T-cell (primary cell): ENCODE measurements around the gene TNKS1BP1. TPM values are rescaled to one million over a fixed set of nuclear protein-coding genes. Genes with fewer than 3 reads are reported as not detected.

Experiments
- ATAC-seq, 4 experiments: fragments of 200-7000 bp in 3 of 4; fragments of 150-1000 bp in 1 of 4; cut with Tn5 transposase; replicated peaks in 1 of 4; 1 replicate in 3 of 4; 2 replicates in 1 of 4; pipeline ENCODE4 v1.10.0; 2021; ENCODE audit warnings: moderate library complexity in 3 of 4, mild to moderate bottlenecking in 2 of 4, moderate number of reproducible peaks in 1 of 4
- CTCF ChIA-PET, 2 donors: fragments of 300-600 bp; sonication (Branson Sonifier 250); formaldehyde crosslinking; loops; one replicate each; lab custom pipeline; 2022; ENCODE audit warnings: antibody characterized with exemption in 2 of 2; lab: Charles Lee
- POLR2A ChIA-PET, 2 donors: fragments of 300-600 bp; sonication (Branson Sonifier 250); formaldehyde crosslinking; loops; one replicate each; lab custom pipeline; 2022; ENCODE audit warnings: antibody characterized with exemption in 2 of 2; lab: Charles Lee
- DNase-seq, 35 experiments: peaks; one replicate each; pipeline versions ENCODE4 v3.0.0 to v3.0.0-alpha.2; 2013 to 2023
- H3K27ac ChIP-seq: one replicate; pipeline ENCODE4 v1.5.1; 2013; ENCODE audit warnings: low read length
- H3K27me3 ChIP-seq, 2 experiments: replicated peaks in 1 of 2; 1 replicate in 1 of 2; 2 replicates in 1 of 2; pipeline versions ENCODE4 v1.6.1 to v1.7.0; 2013; ENCODE audit warnings: low read length in 1 of 2, mixed read lengths in 1 of 2; ENCODE audit not compliant: control insufficient read depth in 2 of 2, insufficient read depth in 2 of 2; ENCODE audit errors: extremely low read depth in 1 of 2
- H3K36me3 ChIP-seq, 2 donors: 1 replicate in 1 of 2; 2 replicates in 1 of 2; pipeline versions ENCODE4 v1.6.1 to v1.7.0; 2013; ENCODE audit warnings: low read length in 1 of 2; ENCODE audit not compliant: control insufficient read depth in 2 of 2, insufficient read depth in 1 of 2; ENCODE audit errors: extremely low read depth in 1 of 2
- H3K4me1 ChIP-seq, 2 experiments: 1 replicate in 1 of 2; 2 replicates in 1 of 2; pipeline versions ENCODE4 v1.6.1 to v1.7.0; 2013; ENCODE audit warnings: low read length in 2 of 2, mixed read lengths in 1 of 2; ENCODE audit not compliant: insufficient read depth in 2 of 2, control insufficient read depth in 1 of 2; ENCODE audit errors: extremely low read depth in 1 of 2
- H3K4me3 ChIP-seq, 2 donors: 1 replicate in 1 of 2; 2 replicates in 1 of 2; pipeline versions ENCODE4 v1.5.1 to v1.7.0; 2013; ENCODE audit warnings: mild to moderate bottlenecking in 2 of 2, low read length in 1 of 2, moderate library complexity in 1 of 2; ENCODE audit not compliant: control insufficient read depth in 1 of 2; ENCODE audit errors: extremely low read depth in 1 of 2
- H3K9me3 ChIP-seq: 2 replicates; pipeline ENCODE4 v1.7.0; 2013
- H3K27ac Mint-ChIP-seq, 2 donors: one replicate each; pipeline ENCODE4 v1.8.0; 2020 to 2021; ENCODE audit warnings: mild to moderate bottlenecking in 2 of 2, mixed read lengths in 2 of 2
- H3K27me3 Mint-ChIP-seq, 2 donors: one replicate each; pipeline ENCODE4 v1.8.0; 2021 to 2022; ENCODE audit warnings: mixed read lengths in 2 of 2
- H3K36me3 Mint-ChIP-seq: one replicate; pipeline ENCODE4 v1.8.0; 2021; ENCODE audit warnings: mixed read lengths
- H3K4me1 Mint-ChIP-seq, 3 donors: one replicate each; pipeline ENCODE4 v1.8.0; 2020 to 2022; ENCODE audit warnings: mixed read lengths in 3 of 3, mild to moderate bottlenecking in 1 of 3
- H3K4me3 Mint-ChIP-seq, 3 donors: one replicate each; pipeline ENCODE4 v1.8.0; 2020 to 2022; ENCODE audit warnings: mild to moderate bottlenecking in 3 of 3, mixed read lengths in 3 of 3, moderate library complexity in 3 of 3
- H3K9me3 Mint-ChIP-seq, 3 donors: one replicate each; pipeline ENCODE4 v1.8.0; 2020 to 2022; ENCODE audit warnings: mixed read lengths in 3 of 3
- WGBS: methylation state at CpG from one replicate; pipeline ENCODE4 v1.1.5; 2013; ENCODE audit warnings: missing lambda C conversion rate; ENCODE audit not compliant: insufficient coverage; 5-methylcytosine and 5-hydroxymethylcytosine counted together
- total RNA-seq, 35 experiments: library from RNA in 6 of 35; stranded (reverse) in 6 of 35; fragments of 120-200 nt in 1 of 35; gene quantifications; one replicate each; pipeline versions ENCODE4 v1.2.1 to v1.2.4 and lab custom pipeline; 2013 to 2026

The TNKS1BP1 gene
- total RNA-seq, 5 donors from 2014 or later (not counting 1 experiment from before 2014, with no cell fraction given) = 13.9 to 22.9 (median 18.9) TPM

GRCh38 chr11:57323855-57324153 is 948 bp downstream of the TNKS1BP1 start:
- Histone ChIP-seq H3K4me1 (peaks cover 8 to 25% of the 10 kb centered on the region in 2 experiments), H3K27me3 (no peaks in the 10 kb centered on the region), H3K9me3 (no peaks in the 10 kb centered on the region), H3K36me3 (peaks cover 7 to 29% of the 10 kb centered on the region in 2 donors), H3K4me3 (peak overlapping the region; percentile 39 to 82), H3K27ac (no peak overlapping the region)
- peaks cover 29% of the 10 kb centered on the region for H3K36me3 Mint-ChIP-seq
- ChIA-PET POLR2A (interaction anchor here in 1 of 2 donors (0.6 to 2.9 kb wide), 2 partner anchors 12 kb away, joined by 4 to 10 read pairs; partner anchors contain the start of gene SSRP1), CTCF (no interaction called here)
- no peaks in the 10 kb centered on the region for H3K9me3 Mint-ChIP-seq
- H3K4me1 Mint-ChIP-seq = peaks cover 41 to 52% (median 47%) of the 10 kb centered on the region in 3 donors
- peak overlapping the region; percentile 66 to 81 for H3K27ac Mint-ChIP-seq
- H3K4me3 Mint-ChIP-seq = peak overlapping the region; percentile 81 to 96 (median 83)
- no peaks in the 10 kb centered on the region for H3K27me3 Mint-ChIP-seq
- no peak for ATAC-seq
- no peak for DNase-seq
- 74% methylated on average over 6 of the region's 9 CpGs for WGBS

- Mint-ChIP-seq H3K4me1 (peaks cover 41 to 48% (median 47%) of the 10 kb centered on the region in 3 donors), H3K27ac (peak overlapping the region; percentile 66 to 81), H3K9me3 (no peaks in the 10 kb centered on the region), H3K4me3 (peak overlapping the region; percentile 81 to 96 (median 83)), H3K27me3 (no peaks in the 10 kb centered on the region), H3K36me3 (peaks cover 25% of the 10 kb centered on the region)
- ChIA-PET CTCF (interaction anchor here in 1 of 2 donors (1.3 kb wide), 1 partner anchor 27 kb away, joined by 4 read pairs; no protein-coding TSS in a partner anchor), POLR2A (no interaction called here)
- Histone ChIP-seq H3K4me3 (no peak overlapping the region), H3K27ac (no peak overlapping the region), H3K4me1 (peaks cover 8 to 25% of the 10 kb centered on the region in 2 experiments), H3K9me3 (no peaks in the 10 kb centered on the region), H3K36me3 (peaks cover 4 to 25% of the 10 kb centered on the region in 2 donors), H3K27me3 (no peaks in the 10 kb centered on the region)
- ATAC-seq (no peak), DNase-seq (no peak)
- 100% methylated on average over 1 of the region's 3 CpGs for WGBS
Observed at GRCh38 chr11:57323167-57323854, 1.4 kb downstream of the TNKS1BP1 start.

- no peaks in the 10 kb centered on the region for H3K9me3 Mint-ChIP-seq
- H3K27me3 ChIP-seq = no peaks in the 10 kb centered on the region
- ATAC-seq = no peak
- no peaks in the 10 kb centered on the region for H3K9me3 ChIP-seq
- WGBS = 79% methylated on average over 10 of the region's 13 CpGs
- H3K27ac Mint-ChIP-seq = peak overlapping the region in 1 of 2 donors; percentile 81
- H3K4me3 Mint-ChIP-seq = peak overlapping the region; percentile 81 to 96 (median 83)
- peaks cover 8 to 25% of the 10 kb centered on the region in 2 experiments for H3K4me1 ChIP-seq
- H3K27ac ChIP-seq = no peak overlapping the region
- no peak overlapping the region for H3K4me3 ChIP-seq
- CTCF ChIA-PET = interaction anchor here in 1 of 2 donors (1.3 kb wide), 1 partner anchor 28 kb away, joined by 4 read pairs; no protein-coding TSS in a partner anchor
- POLR2A ChIA-PET = no interaction called here
- H3K36me3 Mint-ChIP-seq = peaks cover 17% of the 10 kb centered on the region
- H3K36me3 ChIP-seq = peaks cover 2 to 17% of the 10 kb centered on the region in 2 donors
- H3K27me3 Mint-ChIP-seq = no peaks in the 10 kb centered on the region
- peaks cover 41 to 45% (median 44%) of the 10 kb centered on the region in 3 donors for H3K4me1 Mint-ChIP-seq
- peak in 1 of 35 experiments; percentile 21 for DNase-seq
Observed at GRCh38 chr11:57322256-57323166, 2.2 kb downstream of the TNKS1BP1 start.

GRCh38 chr11:57321388-57322255 is 3.1 kb downstream of the TNKS1BP1 start:
- peaks cover 8% of the 10 kb centered on the region for H3K36me3 Mint-ChIP-seq
- 94% methylated on average over 4 of the region's 6 CpGs for WGBS
- H3K9me3 Mint-ChIP-seq = no peaks in the 10 kb centered on the region
- Histone ChIP-seq H3K9me3 (no peaks in the 10 kb centered on the region), H3K4me3 (no peak overlapping the region), H3K4me1 (peaks cover 8 to 25% of the 10 kb centered on the region in 2 experiments), H3K27ac (no peak overlapping the region), H3K27me3 (no peaks in the 10 kb centered on the region), H3K36me3 (peaks cover 2 to 8% of the 10 kb centered on the region in 2 donors)
- peak overlapping the region in 2 of 3 donors; percentile 9 to 37 for H3K4me3 Mint-ChIP-seq
- CTCF ChIA-PET = interaction anchor here (0.7 to 1.3 kb wide), 3 partner anchors 14 to 29 kb away, joined by 3 to 4 read pairs (median 4); partner anchors contain the start of gene SSRP1 (in 1 of the 2)
- POLR2A ChIA-PET = interaction anchor here in 1 of 2 donors (0.7 kb wide), 1 partner anchor 104 kb away, joined by 3 read pairs; no protein-coding TSS in a partner anchor
- DNase-seq = no peak
- peaks cover 34 to 37% (median 36%) of the 10 kb centered on the region in 3 donors for H3K4me1 Mint-ChIP-seq
- no peak for ATAC-seq
- no peaks in the 10 kb centered on the region for H3K27me3 Mint-ChIP-seq
- peak overlapping the region in 1 of 2 donors; percentile 48 for H3K27ac Mint-ChIP-seq

- no peak for ATAC-seq
- CTCF ChIA-PET = interaction anchor here (0.5 to 1.0 kb wide), 3 partner anchors 16 to 482 kb away, joined by 3 to 5 read pairs (median 4); no protein-coding TSS in a partner anchor
Observed at GRCh38 chr11:57320719-57321387, 3.9 kb downstream of the TNKS1BP1 start.

More at GRCh38 chr11:57320719-57321387, 3.9 kb downstream of the TNKS1BP1 start:
- H3K4me1 ChIP-seq = peaks cover 4 to 18% of the 10 kb centered on the region in 2 experiments
- Mint-ChIP-seq H3K4me1 (peaks cover 27 to 29% (median 29%) of the 10 kb centered on the region in 3 donors), H3K4me3 (no peak overlapping the region), H3K27ac (no peak overlapping the region), H3K27me3 (no peaks in the 10 kb centered on the region), H3K9me3 (no peaks in the 10 kb centered on the region), H3K36me3 (peaks cover 6% of the 10 kb centered on the region)
- H3K27ac ChIP-seq = no peak overlapping the region
- WGBS = 100% methylated on average over 1 of the region's 2 CpGs
- H3K36me3 ChIP-seq = peaks cover 2 to 6% of the 10 kb centered on the region in 2 donors
- no peaks in the 10 kb centered on the region for H3K9me3 ChIP-seq
- POLR2A ChIA-PET = interaction anchor here in 1 of 2 donors (0.7 kb wide), 1 partner anchor 105 kb away, joined by 3 read pairs; no protein-coding TSS in a partner anchor
- no peak overlapping the region for H3K4me3 ChIP-seq
- H3K27me3 ChIP-seq = no peaks in the 10 kb centered on the region
- no peak for DNase-seq
